GM18867 (cell line): ENCODE data around the gene FBXO17.
A peak's percentile ranks its signal among the peaks of the same experiment; 100 is the strongest.

Experiments
- ATAC-seq: cut with Tn5 transposase; IDR thresholded peaks from one replicate; pipeline ENCODE4 v1.9.1; 2021; ENCODE audit warnings: mild to moderate bottlenecking, moderate library complexity; ENCODE audit not compliant: unreplicated experiment

Gene FBXO17

DNA sequence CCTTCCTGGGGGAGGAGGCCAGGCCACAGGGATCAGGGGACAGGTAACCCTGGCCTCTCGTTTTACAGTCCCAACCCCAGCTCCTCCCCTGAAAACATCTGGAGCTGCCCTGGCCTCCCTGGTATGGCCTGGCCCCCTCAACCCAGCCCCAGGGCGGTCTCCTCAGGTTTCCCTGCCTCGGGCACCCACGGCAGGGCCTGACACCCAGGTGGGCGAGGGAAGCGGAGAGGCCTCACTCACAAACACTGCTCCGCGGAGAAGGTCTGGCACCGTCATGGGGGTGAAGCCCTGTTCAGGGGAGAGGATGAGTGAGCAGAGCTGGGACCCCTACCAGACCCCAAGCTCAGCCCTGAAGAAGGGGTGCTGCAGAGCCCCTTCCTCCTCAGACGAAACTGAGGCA lies 57.0 kb downstream of the FBXO17 start:
- ATAC-seq: no peak

- ATAC-seq: no peak
Measured at GRCh38 chr19:38917921-38918491, 57.5 kb downstream of the FBXO17 start.

DNA sequence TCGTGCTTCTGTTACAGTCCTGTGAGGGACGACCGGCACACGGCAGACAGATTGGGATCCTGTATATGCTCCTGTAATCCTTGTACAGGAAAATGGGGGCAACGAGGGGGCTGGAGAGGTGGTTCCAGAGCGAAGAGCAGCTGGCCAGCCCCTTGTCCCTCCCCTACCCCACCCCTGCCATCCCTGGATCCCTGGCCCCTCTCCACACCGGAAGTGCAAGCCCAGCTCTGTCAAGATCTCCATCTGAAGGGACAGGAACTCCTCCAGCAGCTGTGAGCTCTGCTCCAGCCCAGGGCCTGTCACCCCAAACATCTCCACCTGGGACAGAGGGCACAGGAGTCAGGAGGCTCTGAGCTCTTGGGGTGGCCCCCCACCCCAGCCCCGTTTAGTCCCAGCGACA lies 58.0 kb downstream of the FBXO17 start:
- ATAC-seq: no peak

DNA sequence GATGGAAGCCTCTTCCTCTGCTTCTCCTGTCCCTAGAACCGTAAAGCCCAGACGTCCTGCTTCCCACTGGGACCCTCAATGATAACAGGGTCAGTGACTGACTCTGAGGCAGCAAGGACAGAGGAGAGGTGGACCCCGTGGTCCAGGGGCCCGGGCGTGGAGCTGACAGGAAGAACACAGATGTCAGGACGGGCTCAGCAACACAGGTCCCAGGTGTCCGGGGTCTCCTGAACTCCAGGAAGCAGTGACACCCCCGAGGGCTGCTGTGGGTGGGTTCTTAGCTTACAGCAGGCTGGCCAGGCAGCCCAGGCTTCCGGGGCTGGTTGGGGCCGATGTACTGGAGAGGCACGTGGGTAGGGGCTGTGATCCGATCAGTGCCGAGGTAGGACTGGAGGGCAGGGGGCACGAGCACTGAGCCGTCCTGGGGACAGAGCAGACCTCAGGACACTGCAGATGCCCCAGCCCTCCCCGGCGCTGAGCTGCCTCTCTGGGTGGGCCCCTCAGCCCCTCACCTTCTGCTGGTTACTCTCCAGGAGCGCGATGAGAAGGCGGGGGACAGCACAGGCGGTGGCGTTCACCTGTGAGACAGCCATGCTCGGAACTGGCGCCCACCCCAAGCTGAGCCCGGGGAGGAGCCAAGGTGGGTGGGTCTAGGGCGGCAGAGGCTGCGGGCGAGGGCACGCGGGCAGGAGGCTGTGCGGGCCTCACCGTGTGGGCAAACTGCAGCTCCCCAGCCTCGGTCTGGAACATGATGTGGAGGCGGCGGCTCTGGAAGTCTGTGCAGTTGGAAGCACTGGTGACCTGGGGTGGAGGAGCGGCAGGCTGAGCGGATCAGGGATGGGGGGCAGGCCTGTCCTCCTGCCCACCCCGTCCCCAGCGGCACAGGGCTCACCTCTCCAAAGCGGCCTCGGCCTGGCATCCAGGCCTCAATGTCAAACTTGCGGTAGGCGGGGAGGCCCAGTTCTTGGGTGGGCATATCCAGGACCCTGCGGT lies 59.9 kb downstream of the FBXO17 start:
- ATAC-seq: no peak

GRCh38 chr19:38913958-38914357 lies 61.6 kb downstream of the FBXO17 start:
- ATAC-seq: no peak

DNA sequence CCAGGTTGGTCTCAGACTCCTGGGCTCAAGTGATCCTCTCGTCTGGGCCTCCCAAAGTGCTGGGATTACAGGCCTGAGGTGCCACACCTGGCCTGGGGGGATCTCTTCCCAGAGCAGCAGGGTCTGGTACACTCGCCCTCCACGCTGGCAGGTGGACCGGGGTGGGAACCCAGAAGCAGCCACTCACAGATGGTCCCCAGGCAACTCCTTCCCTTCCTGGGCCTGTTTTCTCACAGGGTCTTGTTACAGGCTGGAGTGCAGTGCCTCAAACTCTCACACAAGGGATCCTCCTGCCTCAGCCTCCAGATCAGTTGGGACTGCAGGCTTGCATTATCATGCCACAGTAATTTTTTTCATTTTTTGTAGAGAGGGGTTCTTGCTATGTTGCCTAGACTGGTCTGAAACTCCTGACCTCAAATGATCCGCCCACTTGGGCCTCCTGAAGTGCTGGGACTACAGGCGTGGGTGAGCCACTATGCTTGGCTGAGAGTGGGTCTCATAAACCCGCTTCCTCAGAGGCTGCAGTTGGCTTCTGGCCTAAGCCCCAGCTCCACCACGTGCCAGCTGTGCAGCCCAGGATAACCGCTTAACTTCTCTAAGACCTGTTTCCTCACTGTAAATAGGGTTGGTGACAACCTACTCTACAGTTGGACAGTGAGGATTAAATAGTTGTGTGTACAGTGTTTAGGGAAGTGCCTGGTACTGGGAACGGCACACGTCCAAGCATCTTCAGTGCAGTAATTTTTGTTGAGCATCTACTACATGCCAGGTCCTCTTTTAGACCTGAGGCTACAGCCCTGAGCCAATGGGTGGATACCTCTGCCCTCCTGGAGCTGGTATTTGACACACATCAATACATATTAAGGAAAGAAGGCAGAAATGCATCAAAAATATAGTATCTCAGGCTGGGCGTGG lies 62.7 kb downstream of the FBXO17 start:
- no peak for ATAC-seq

- ATAC-seq: no peak
Measured at GRCh38 chr19:38911388-38912001, 64.0 kb downstream of the FBXO17 start.

GRCh38 chr19:38910488-38910887 lies 65.1 kb downstream of the FBXO17 start:
- ATAC-seq: no peak

GRCh38 chr19:38908911-38909310 lies 66.6 kb downstream of the FBXO17 start:
- no peak for ATAC-seq

GRCh38 chr19:38907670-38908069 lies 67.9 kb downstream of the FBXO17 start:
- ATAC-seq: no peak

DNA sequence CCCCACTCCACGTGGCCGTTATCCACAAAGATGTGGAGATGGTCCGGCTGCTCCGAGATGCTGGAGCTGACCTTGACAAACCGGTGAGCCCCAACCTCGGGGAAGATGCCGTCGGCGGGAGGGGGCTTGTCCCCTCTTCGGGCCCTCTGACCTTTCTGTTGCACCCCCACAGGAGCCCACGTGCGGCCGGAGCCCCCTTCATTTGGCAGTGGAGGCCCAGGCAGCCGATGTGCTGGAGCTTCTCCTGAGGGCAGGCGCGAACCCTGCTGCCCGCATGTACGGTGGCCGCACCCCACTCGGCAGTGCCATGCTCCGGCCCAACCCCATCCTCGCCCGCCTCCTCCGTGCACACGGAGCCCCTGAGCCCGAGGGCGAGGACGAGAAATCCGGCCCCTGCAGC lies 68.3 kb downstream of the FBXO17 start:
- no peak for ATAC-seq

DNA sequence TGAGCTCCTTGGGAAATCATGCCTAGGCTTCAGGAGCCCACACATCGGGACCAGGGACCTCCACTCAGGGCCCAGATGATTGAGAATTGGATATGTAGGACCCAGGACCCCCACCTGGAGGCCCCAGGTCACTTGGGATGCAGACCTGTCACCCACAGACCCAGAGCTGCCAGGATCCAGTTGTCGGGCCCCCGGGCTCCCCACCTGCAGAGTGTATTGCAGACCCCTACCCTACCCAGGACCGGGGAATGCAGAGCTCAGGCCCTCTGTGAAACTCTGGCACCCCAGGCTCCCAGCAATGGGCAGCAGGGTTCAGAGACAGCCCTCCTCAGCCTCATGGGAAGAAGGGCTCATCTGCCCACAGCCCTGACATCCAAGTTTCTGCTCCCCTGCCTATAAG lies 69.9 kb downstream of the FBXO17 start:
- no peak for ATAC-seq

GRCh38 chr19:38904581-38905539 lies 70.7 kb downstream of the FBXO17 start:
- no peak for ATAC-seq

- no peak for ATAC-seq
Measured at GRCh38 chr19:38901683-38902082, 73.9 kb downstream of the FBXO17 start.

GRCh38 chr19:38900743-38901190 lies 74.8 kb downstream of the FBXO17 start:
- ATAC-seq: no peak

- no peak for ATAC-seq
Measured at GRCh38 chr19:38900202-38900629, 75.3 kb downstream of the FBXO17 start.

- peak; percentile 87 for ATAC-seq
Measured at GRCh38 chr19:38899447-38900201, 75.9 kb downstream of the FBXO17 start, which contains the start of the genes NFKBIB and SIRT2. Gene NFKBIB, plus strand, starts transcription at chr19:38899969. Its CDS starts 64 bp downstream, at chr19:38900033. Gene SIRT2, minus strand, starts transcription at chr19:38899618. Its CDS starts 97 bp downstream, at chr19:38899521.

GRCh38 chr19:38898788-38899446 lies 76.6 kb downstream of the FBXO17 start:
- ATAC-seq: no peak
